Ecto neural progenitor cell (in vitro differentiated cells): ENCODE results near the gene GLI3.

Experiments used
- DNase-seq: peaks from one replicate; pipeline ENCODE4 v3.0.0-alpha.2; 2018; ENCODE audit warnings: low spot score

The GLI3 gene

DNA sequence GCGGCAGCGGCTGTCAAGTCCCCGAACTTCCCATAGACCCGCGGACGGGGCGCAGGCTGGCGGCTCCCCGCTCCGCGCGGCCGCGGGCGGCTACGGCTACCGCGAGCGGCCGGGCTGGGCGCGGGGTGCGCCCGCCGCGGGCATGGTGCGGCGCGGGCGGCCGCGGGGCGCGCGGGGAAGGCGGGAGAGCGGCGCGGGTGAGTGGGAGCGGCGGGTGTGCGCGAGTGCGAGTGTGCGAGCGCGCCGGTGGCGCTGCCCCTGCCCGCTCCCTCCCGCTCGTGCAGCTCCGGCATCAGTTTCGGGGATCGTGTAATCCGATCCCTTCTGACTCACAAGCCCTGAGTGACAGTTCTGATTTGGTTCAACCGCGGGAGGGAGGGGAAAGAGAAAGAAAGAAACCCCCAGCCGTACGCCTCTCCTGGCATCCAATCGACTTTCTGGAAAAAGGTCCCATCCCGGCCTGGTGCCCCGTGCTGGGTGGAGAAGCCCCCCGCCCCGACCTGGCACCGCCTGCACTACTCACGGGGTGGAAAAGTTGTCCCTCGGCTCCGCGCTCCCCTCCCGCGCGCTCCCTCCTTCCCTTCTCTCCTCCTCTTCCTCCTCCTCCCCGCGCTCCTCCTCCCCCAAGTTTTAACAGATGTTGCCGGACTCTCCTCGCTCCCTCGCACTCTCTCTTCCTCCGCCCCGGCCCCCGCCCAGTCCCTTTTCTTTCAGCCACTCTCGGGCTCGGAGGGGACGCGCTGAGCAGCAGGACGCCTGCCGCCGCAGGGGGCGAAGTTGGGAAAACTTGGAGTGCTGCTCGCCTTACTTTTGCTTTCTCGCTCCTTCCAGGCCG, at the start of gene GLI3:
Gene GLI3, minus strand, starts transcription at position 234 of the 835 bp plus-strand sequence. CDS start 13,956 bp downstream, outside the sequence.
- DNase-seq = peak; percentile 93

DNA sequence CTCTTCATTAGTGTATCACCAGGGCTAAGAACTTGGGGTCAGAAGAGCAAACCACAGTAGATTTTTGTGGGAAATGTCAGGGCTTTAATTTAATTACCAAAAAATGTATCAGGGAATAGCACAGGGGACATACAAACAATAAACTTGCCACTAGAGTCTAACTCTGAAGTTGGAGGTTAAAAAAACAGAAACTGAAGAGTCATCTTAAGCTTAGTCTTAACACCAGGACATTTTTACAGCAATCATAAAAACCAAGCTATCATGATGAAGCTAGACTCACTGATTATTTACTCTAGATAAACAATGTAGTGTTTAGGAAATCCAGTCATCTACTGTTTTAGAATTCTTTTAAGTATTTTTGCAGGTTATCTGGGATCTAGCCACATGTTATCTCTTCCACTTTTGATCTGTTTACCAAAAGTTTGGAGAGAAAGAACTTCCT, 48.4 kb upstream of the GLI3 start:
- DNase-seq = no peak

DNA sequence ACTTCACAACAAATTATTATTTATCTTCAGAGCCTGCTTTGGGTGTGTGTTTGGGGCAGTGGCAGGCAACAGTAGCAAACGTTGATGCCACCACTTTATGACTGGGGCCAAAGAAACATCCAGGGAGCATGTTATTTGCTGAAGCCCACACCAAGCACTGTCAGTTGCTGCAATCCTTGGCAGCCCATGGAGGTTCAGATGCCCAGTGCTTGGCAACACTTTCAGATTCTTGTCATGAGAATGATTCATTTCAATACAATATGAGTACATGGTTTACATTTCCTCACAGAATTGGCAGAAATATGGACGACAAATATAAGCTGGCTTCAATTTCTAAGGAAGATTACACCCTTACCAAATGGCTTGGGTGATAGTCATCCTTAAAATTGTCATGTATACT, 46.5 kb upstream of the GLI3 start:
- DNase-seq = no peak

DNA sequence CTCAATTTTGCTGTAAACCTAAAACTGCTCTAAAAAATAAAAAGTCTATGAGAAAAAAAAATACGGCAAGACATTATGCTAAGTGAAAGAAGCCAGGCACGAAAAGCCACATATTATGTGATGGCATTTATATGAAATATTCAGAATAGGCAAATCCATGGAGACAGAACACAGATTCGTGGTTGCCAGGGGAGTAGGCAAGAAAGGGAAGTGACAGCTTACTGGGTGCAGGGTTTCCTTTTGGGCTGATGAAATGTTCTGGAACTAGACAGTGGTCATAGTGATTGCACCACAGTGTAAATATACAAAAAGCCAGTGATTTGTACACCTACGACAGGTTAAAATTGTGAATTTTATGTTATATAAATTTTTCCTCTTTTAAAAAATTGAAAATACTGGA, 41.3 kb upstream of the GLI3 start:
- no peak for DNase-seq

DNA sequence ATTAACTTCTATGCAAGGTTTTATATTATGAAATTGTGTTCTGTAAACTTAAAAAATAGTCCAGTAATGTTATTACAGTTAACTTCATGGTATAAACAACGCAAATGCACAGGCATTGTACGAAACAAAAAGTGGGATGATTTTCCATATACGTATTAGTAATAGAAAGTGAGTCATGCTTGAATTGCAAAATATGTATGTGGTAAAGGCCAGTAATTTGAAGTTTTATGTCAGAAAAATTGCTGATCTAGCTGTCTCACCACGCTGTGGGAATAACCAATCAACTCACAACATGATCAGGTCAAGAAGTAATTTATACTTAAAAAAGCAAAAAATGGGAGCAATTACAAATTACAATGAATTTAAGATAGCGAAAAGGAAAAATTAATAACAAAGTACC, 37.0 kb upstream of the GLI3 start:
- DNase-seq = no peak

DNA sequence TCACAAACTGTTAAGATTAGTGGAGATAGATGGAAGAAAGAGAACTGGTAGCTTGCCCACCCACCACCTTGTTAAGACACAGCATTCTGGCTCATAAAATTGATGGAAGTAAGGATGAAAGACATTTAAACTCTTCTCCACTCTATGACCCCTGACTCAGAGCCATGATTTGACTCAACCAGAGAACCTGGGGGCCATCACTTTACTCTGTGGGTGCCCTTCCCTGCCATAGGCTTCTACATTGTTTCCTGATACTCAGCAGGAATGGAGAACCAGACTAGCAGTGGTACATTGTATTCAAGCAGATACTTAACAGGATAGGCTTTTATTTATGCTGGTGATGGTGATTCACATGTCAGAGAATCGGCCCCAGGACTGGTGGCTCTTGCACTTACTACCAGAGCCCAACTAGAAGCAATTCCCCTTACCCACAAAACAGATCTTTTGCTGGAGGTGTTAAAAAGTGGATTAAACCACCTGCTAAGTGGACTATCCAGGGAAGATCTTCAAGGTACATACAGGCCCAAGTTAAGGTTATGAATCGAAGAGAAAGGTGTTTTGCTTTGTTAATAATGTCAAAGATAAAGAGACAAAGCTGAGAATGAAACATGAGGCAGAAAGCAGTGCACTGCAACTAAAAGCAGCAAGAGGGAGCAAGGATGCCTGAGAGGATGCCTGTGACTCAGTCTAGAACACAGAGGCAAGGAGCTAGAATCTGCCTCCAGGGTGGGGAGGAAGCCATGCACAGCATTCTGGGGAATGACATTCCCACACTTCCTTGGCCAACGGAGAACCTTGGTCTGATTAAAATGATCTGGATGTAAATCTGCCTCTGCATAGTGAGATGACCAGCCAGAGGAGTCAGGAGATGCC, 36.0 kb upstream of the GLI3 start:
- DNase-seq = no peak

DNA sequence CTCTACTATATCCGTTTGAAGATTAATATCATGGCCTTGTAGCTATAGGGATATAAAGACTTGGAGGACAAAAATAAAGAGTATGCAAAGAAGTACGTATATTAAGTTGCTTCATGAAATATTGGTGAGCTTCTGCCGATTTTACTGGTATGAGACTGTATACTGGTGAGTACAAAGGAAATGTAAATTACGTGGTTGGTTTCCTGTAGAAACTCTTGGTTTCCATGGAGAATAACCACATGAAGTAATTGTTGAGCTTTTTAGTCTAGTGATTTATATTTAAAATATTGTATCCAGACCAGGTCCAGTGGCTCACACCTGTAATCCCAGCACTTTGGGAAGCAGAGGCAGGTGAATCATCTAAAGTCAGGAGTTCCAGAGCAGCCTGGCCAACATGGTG, 32.2 kb upstream of the GLI3 start:
- no peak for DNase-seq

DNA sequence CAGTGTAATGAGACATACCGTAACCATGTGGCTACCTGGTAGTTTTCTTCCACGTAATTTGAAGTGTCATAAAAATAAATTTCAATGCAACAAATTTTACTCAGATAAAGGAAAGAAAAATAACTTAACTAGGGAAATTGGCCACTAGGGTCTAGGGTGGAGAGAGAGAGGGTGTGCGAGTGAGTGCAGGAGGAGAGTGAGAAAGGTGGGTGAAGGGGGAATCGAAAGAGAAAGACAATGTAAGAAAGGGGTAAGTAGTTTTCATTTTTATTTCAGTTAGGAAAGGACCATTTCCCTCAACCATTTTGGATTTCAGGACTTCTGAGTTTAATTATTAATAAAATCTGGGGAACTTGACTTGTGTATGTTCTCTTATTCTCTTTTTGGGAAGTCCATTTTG, 27.7 kb upstream of the GLI3 start:
- DNase-seq = no peak

DNA sequence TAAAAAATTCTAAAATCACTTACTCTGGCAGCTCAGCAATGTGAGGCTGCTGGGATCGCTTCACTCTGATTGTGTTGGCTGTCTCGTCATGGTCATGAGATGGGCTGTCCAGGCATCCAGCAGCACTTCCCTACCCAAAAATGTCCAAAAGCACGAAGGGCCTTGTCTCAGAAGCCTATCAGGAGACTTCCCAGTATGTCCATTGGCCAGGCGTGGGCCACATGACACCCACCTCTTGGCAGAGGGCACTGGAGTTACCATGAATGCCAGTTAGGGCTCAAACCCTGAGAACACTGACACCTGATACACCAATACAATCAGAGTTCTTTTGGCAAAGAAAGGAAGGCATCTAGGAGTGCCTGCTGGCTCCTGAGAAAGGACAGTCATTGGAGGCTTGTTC, 27.0 kb upstream of the GLI3 start:
- no peak for DNase-seq

DNA sequence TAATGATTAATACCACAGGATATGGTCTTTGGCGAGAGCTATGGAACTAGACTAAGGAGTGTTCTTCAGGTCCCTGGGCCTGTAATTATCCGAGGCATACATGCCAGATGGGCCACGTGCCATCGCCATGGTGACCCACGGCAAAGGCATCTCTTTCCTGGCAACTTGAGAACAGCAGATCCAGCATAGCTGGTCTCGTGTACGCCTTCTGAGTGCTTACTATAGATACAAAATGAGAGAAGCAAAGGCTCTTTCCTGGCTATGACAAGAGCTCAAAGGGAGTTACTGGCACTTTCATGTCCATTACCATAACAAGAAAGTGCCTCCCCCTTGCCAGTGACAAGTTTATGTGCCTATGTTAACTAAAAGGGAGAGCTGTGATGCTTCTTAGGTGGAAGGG, 26.0 kb upstream of the GLI3 start:
- DNase-seq = peak; percentile 62

DNA sequence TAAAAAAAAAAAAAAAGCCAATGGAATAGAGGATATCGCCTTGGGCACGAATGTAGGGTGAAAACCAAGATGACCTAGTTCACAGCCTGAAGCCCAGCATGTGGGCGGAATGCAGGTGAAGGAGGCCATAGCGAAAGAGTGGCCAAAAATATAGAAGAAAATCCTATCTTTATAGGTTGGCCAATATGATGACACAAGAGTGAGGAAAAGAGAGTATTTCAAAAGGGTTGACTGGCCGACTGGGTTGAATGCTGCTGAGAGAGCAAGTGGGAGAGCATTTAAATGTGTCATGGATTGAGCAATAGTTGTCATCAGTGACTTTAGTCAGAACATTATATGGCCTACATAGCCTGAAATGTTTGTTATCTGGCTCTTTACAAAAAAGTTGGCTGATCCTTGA, 17.2 kb upstream of the GLI3 start:
- no peak for DNase-seq

DNA sequence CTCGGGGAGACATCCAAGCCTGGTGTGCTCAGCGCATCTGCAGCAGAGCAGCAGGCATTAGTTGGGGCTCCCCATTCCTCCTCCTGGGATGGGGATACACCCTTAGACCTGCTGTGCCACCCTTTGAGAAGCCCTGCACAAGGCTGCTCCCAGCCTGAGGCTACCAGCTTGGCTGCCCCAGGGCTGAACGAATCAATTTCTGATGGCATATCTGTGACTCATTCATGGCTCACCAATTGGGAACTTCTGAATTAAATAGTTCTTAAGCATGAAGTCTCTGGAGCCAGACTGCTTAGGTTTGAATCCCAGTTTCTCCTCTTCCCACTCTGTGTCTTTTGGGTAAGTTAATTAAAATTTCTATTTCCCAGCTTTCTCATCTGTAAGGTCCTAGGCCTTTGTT, 16.3 kb upstream of the GLI3 start:
- no peak for DNase-seq

DNA sequence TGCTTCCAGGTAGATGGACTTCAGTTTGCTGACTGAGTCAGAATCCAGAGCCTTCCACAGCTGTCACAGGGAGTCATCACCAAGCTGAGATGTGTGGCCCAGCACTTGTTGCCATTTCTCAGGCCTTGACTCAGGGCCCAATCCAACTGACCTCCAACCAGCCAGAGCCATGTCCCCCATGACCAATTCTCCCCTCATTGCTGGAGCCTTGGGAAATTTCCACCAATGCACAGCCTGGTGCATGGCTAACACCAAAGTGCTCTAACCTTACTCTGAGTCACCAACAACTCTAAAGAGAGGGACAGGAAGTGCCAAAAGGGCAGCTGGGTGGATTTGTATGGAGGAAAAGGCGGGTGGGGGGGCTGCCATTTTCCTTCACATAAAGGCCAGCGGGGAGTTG, 13.4 kb upstream of the GLI3 start:
- DNase-seq = no peak

DNA sequence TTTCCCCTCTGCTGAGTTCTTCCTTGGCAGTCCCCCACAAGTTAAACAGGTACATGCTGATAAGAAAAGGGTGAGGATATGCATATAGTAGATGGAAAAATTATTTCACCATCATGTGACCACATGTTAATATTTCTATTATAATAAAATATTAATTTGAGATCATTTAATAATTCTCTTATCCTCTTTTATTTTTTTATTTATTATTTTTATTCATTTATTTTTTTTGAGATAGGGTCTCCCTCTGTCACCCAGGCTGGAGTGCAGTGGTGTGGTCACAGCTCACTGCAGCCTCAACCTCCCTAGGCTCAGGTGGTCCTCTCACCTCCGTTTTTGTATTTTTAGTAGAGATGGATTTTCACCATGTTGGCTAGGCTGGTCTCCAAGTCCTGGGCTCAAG, 11.6 kb upstream of the GLI3 start:
- no peak for DNase-seq

DNA sequence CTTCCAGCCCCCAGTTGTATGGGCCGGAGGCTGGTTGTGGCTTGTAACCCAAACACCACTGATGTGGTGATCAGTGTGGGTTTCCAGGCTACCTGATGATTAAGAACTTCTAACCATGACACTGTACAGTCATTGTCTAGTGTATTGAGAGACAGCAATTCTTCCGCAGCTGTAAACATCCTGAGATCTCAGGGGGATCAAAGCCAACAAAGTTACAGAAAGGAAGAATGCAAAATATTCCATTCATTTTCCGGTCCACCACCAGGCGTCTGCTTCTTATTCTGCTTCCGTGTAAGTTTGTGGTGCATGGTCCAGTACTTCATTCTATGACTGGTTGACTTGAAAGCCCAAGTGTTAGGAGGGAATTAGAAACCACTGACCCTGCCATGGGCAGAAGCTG, 10.3 kb upstream of the GLI3 start:
- no peak for DNase-seq

DNA sequence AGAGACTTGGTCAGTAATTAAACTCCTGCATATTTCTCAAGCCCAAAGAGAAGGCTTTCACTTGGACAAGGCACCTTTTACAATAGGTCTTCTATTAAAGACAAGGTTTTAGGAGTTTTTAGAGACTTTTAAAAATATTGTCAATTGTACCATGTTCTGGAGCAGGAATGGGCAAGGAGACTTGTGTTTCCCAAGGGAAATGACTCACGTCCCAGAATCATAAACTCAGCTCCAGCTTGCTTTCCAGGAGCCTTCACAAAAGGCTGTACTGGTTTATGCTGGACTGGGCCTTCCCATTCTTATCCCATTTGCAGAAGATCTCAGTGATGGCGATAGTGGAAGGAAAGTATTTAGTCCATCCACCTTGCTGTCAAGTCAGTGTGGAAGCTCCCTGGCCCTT, 7.8 kb upstream of the GLI3 start:
- no peak for DNase-seq

DNA sequence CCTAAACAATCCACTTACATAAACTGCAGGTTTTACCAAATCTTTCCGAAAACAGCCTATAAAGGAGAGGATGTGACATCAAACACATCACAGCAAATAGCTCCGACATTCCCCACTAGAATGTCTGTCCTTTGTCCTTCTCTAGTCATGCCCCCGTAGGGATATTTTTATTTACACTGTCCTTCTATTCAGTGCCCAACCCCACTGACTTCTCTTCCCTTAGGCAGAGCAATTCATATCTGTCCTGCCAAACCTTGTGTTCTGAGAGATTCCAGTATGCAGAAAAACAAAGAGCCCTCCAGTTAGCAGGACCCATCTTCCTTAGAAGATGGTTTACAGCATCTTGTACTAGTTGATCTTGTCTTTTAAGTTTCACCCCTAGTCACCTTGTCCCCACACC, 5.4 kb upstream of the GLI3 start:
- no peak for DNase-seq

DNA sequence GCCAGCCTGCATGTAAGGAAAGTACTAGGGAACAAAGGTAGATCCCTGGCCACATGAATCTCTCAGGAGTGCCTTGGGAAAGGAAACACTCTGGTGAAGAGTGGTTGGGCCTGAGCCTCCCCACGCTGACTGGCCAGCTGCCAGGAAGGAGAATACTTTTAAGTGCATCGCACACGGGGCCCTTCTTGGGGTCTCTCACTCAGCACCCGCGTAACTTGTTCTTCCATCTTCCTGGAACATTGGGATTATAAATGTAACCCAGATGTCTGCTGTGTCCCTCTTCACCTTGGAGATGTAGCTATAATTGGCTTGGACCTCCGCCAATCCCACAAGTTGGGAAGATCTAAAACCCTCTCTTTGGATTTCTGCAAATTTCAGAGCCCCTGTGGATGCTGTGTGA, 4.4 kb upstream of the GLI3 start:
- DNase-seq = no peak

DNA sequence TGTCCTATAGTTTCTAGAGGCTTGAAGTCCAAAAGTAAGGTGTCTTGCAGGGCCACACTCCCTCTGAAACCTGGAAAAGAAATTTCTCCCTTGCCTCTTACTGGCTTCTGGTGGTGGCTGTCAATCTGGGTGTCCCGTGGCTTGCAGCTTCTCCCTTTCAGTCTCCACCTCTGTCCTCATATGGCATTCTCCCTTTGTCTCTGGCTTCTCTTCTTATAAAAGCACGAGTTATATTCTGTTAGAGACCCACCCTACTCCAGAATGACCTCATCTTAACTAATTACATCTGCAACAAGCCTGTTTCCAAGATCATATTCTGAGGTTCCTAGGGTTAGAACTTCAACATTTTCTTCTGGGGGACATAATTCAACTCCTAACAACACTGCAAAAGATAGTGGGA, 3.4 kb upstream of the GLI3 start:
- no peak for DNase-seq

DNA sequence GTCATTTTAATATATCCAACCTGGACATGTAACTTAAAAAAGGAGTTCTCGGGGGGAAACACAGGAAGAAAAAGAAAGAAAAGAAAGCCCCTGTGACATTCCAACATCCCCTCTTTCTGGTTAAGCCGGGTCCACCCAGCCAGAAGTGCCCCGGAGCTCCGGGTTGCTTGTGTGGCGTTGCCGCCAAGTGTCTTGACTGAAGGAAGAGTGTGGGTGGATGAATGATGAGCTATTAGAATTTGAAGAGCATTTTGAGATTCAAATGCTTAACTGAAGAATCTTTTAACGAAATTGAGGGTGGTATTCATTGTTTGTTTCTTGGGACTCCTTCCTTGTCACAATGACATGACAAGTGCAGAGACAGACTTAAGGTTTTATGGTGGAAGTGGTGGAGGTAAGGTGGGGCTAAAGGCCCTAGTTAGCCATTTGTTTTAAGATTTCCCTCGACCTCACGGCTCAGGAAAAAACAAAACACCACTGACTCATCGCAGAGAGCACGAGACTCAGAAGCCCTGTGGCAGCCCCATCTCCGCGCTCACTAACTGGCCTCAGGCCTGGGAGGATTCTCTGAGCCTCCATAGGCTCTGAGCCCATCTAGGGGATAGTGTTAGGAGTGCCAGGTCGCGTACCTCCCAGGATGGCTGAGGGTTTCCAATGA, 1.8 kb upstream of the GLI3 start:
- DNase-seq = no peak

DNA sequence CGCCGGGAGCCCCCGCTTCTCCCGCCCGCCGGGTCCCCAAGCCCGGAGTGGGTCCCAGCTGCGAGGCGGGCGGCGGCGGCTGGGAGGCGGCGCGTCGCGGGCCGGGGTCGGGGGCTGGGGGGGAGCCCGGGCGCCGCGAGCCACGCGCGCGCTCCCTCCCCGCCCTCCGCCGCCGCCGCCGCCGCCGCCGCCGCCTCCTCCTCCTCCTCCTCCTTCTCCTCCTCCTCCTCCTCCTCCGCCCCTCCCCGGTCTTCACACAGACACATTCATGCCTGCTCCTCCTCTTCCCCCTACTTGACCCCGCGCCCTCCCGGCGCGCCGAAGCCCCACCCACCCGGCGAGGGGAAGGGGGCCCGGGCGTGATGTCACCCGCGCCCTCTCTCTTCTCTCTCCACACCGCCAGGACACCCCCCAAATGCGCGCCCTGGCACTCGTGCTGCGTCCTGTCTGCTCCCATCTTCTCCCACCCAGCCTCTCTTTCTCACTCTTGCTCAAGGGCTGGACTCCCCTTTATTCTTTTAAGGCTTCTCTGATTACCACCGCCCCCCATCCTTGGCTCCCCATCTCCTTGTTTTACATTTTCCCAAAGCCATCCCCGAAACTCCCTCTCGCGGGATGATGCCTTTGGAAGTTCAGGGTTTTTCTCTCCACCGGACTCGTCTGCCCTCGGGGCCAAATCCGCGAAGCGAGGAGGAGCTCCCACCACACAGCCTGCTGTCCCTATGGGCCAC, 967 bp upstream of the GLI3 start:
- DNase-seq = peak; percentile 89
